Inflammatory macrophage (primary cell): ENCODE results near the gene EEF2K.
A peak's percentile ranks its signal among the peaks of the same experiment; 100 is the strongest.

Experiments used
- DNase-seq, 2 donors: peaks; one replicate each; pipeline ENCODE4 v3.0.0-alpha.2; 2020 to 2022

EEF2K gene

GRCh38 chr16:22320572-22321339 is 114.7 kb downstream of the EEF2K start:
- no peak for DNase-seq

- DNase-seq: peak; percentile 57 to 73
Measured at GRCh38 chr16:22321340-22322001, 115.4 kb downstream of the EEF2K start.

GRCh38 chr16:22322021-22322471 is 116.0 kb downstream of the EEF2K start:
- DNase-seq: no peak

- no peak for DNase-seq
Measured at GRCh38 chr16:22322741-22323140, 116.7 kb downstream of the EEF2K start.

DNA sequence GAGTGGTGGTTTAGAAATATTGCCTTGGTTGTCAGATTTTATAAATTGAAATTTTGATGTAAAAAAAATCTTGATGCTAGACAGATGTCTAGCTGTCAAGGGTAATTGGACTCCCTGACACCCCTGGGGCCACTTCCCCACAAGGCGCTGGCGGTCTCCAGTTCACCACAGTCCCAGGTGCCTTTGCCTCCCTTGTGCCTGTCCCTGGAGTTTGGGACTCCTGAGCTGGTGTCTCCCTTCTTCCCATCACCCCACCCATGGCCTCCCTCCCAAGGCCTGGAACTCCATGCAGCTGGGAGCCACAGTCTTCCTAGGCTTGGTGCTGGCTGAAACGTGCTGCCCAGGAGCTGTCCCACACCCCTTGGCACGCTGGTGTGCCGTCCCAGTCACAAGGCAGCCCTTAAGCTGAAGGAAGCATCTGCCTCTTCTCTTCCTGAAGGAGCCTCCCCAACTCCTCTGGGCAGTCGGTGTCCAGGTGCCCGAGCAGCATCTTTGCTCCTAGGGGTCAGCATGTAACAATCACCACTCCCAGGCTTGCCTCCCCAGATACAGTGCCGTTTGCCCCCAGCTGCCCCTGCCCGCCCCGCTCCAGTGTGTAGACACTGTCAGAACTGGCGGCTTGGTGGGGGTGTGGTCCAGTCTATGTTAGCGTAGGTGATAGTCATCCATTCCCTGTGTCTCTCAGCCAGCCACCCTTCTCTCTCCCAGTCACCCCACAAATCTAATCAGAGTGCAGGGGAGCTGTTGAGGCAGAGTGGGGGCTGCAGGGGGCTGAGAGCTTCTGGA is 117.3 kb downstream of the EEF2K start:
- DNase-seq: no peak

GRCh38 chr16:22323959-22324786 is 118.1 kb downstream of the EEF2K start:
- DNase-seq: no peak

- no peak for DNase-seq
Measured at GRCh38 chr16:22324787-22325597, 118.9 kb downstream of the EEF2K start.

GRCh38 chr16:22325598-22326368 is 119.7 kb downstream of the EEF2K start:
- no peak for DNase-seq

- DNase-seq: no peak
Measured at GRCh38 chr16:22326369-22326652, 120.2 kb downstream of the EEF2K start.

- no peak for DNase-seq
Measured at GRCh38 chr16:22326771-22327445, 120.8 kb downstream of the EEF2K start.

GRCh38 chr16:22327446-22327775 is 121.3 kb downstream of the EEF2K start:
- DNase-seq: no peak

DNA sequence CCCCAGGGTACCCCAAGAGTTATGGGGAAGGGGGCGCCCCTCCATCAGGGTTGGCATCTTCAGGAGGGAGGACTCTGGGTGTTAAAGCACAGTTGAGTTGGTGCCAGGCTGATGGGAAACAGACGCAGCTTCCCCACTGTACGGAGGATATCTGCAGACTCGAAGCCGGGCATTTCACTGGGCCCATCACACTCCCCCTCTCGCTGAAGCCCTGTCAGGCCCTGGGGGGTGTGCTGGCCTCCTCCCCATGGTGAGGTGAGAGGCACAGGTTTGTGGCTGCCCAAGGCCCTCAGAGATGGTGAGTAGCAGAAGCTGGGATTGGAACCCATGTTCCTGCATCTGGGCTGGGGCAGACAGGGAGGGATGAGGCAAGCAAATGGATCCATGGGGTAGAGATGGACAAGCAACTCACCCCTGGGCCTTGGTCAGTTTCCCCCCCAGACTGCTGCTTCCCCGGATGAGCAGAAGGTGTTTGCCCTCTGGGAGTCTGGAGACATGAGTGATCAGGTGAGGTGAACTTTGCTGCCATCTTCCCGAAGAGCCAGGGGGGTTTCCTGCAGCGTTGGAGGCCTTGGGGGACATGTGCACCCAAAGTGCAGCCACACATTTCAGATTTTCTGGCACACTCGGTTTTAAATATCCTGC is 122.1 kb downstream of the EEF2K start:
- DNase-seq: no peak

GRCh38 chr16:22329199-22329695 is 123.2 kb downstream of the EEF2K start:
- DNase-seq: no peak

GRCh38 chr16:22330326-22330725 is 124.2 kb downstream of the EEF2K start:
- DNase-seq: peak; percentile 39 to 48

GRCh38 chr16:22333457-22333994 is 127.4 kb downstream of the EEF2K start:
- peak; percentile 78 to 85 for DNase-seq

- no peak for DNase-seq
Measured at GRCh38 chr16:22335668-22336246, 129.7 kb downstream of the EEF2K start.

DNA sequence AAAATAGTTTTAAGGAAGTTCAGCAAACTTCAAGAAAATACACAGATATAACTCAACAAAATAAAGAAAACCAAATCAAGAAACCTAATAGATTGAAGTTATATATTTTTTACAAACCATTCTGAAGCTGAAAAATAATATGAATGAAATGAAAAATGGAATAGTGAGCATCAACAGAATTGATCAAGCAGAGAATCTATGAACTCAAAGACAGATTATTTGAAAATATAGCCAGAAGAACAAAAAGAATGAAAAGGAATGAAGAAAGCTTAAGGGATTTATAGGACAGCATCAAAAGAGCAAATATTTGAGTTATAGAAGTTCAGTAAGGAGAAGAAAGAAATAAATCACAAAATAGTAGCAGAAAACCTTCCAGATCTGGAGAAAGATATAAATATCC is 130.5 kb downstream of the EEF2K start:
- no peak for DNase-seq

GRCh38 chr16:22337045-22337444 is 131.0 kb downstream of the EEF2K start:
- DNase-seq: no peak
